ENCODE measurements around the gene SH2D7. TPM values are rescaled to one million over a fixed set of nuclear protein-coding genes. Genes with fewer than 3 reads are reported as not detected.
A peak's percentile ranks its signal among the peaks of the same experiment; 100 is the strongest.

SH2D7 gene
- polyA plus RNA-seq, 2 of the 4 experiments (the other 2 are of a cell fraction), result not detected

DNA sequence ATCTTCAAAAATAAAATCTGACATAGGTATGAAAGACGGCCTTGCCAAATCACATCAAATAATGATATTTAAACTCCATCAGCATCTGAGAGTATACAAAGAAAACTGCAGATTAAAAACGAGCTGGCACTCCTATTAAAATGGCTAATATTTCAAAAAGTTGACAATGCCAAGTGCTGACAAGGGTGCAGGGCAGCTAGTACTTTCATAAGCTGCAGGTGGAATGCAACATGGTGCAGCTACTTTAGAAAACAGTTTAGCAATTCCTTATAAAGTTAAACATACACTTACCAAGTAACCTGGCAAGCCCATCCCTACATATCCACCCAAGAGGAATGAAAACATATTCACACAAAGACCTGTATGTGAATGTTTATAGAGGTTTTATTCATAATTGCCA, 37.8 kb upstream of the SH2D7 start:
- ATAC-seq, result no peak
- ChIA-PET POLR2A (no interaction called here), CTCF (interaction anchor here (0.8 to 1.7 kb wide), 6 partner anchors 18 to 141 kb away, joined by 3 to 8 read pairs (median 4); no protein-coding TSS in a partner anchor)
- TF ChIP-seq POLR2AphosphoS2 (conservative IDR thresholded peaks at IDR 0.05; ENCODE audit: low read length) (no peak), FOXS1 (CRISPR knock-in tag; IDR thresholded peaks at IDR 0.05) (no peak), BHLHE40 (IDR thresholded peaks at IDR 0.05; ENCODE audit: low read depth, low read length) (no peak), CHD4 (IDR thresholded peaks at IDR 0.05; ENCODE audit: borderline replicate concordance) (no peak), HOXB13 (CRISPR knock-in tag; IDR thresholded peaks at IDR 0.05; ENCODE audit: low read depth) (no peak), KDM5A (IDR thresholded peaks at IDR 0.05) (no peak), NR3C1 (IDR thresholded peaks at IDR 0.05) (no peak), CHD2 (IDR thresholded peaks at IDR 0.05; ENCODE audit: low read length, partially characterized antibody) (no peak), GATA3 (IDR thresholded peaks at IDR 0.05; ENCODE audit: borderline replicate concordance) (no peak), ZSCAN20 (CRISPR knock-in tag; IDR thresholded peaks at IDR 0.05) (no peak), NPAS2 (CRISPR knock-in tag; IDR thresholded peaks at IDR 0.05; ENCODE audit: borderline replicate concordance) (no peak), SMC3 (IDR thresholded peaks at IDR 0.05) (no peak), EHF (CRISPR knock-in tag; IDR thresholded peaks at IDR 0.05) (no peak), ZC3H11A (IDR thresholded peaks at IDR 0.05) (no peak), JUN (IDR thresholded peaks at IDR 0.05) (no peak), HDAC2 (IDR thresholded peaks at IDR 0.05) (no peak), SREBF2 (IDR thresholded peaks at IDR 0.05) (no peak), CBX8 (IDR thresholded peaks at IDR 0.05) (no peak), CBX2 (IDR thresholded peaks at IDR 0.05; ENCODE audit: borderline replicate concordance, low read depth) (no peak)
- TF ChIP-seq, protein P1, sequence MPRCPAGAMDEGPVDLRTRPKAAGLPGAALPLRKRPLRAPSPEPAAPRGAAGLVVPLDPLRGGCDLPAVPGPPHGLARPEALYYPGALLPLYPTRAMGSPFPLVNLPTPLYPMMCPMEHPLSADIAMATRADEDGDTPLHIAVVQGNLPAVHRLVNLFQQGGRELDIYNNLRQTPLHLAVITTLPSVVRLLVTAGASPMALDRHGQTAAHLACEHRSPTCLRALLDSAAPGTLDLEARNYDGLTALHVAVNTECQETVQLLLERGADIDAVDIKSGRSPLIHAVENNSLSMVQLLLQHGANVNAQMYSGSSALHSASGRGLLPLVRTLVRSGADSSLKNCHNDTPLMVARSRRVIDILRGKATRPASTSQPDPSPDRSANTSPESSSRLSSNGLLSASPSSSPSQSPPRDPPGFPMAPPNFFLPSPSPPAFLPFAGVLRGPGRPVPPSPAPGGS (IDR thresholded peaks at IDR 0.05), result no peak
- Histone ChIP-seq H3K4me2 (no peak overlapping the region), H3K9me3 (no peaks in the 10 kb centered on the region), H3K27ac (no peak overlapping the region), H3K4me3 (no peak overlapping the region), H3K4me1 (peaks cover 48% of the 10 kb centered on the region)
- FAIRE-seq, result no peak
- 46% methylated on average over 2 of the region's 2 CpGs for WGBS (ENCODE audit: missing lambda C conversion rate)
- no peak for DNase-seq (ENCODE audit: low read depth in 1 of 2, low spot score in 1 of 2)

DNA sequence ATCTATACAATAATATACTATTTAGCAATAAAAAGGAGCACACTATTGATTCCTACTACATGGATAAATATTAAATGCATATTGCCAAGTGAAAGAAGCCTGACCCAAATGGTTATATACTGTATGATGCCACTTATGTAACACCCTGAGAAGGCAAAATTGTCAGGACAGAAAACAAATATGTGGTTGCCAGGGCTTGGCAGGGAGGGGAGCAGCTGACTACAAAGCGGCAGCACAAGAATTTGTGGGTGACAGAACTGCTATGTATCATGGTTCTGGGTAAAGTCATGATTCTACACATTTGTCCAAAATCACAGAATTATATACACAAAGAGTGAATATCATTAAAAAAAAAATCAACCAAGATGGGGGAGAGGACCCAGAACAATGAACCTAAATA, 37.4 kb upstream of the SH2D7 start:
- Histone ChIP-seq H3K4me1 (peaks cover 48% of the 10 kb centered on the region), H3K4me3 (no peak overlapping the region), H3K27ac (no peak overlapping the region), H3K4me2 (no peak overlapping the region), H3K9me3 (no peaks in the 10 kb centered on the region)
- FAIRE-seq (no peak), DNase-seq (ENCODE audit: low read depth in 1 of 2, low spot score in 1 of 2) (no peak), ATAC-seq (no peak)
- WGBS (ENCODE audit: missing lambda C conversion rate), result 89% methylated on average over 1 of the region's 1 CpG
- TF ChIP-seq NR3C1 (IDR thresholded peaks at IDR 0.05), result no peak
- no peak for TF ChIP-seq JUN (IDR thresholded peaks at IDR 0.05)
- CTCF ChIA-PET, result interaction anchor here (0.8 to 1.7 kb wide), 4 partner anchors 19 to 95 kb away, joined by 3 to 8 read pairs (median 5); no protein-coding TSS in a partner anchor
- POLR2A ChIA-PET, result no interaction called here

DNA sequence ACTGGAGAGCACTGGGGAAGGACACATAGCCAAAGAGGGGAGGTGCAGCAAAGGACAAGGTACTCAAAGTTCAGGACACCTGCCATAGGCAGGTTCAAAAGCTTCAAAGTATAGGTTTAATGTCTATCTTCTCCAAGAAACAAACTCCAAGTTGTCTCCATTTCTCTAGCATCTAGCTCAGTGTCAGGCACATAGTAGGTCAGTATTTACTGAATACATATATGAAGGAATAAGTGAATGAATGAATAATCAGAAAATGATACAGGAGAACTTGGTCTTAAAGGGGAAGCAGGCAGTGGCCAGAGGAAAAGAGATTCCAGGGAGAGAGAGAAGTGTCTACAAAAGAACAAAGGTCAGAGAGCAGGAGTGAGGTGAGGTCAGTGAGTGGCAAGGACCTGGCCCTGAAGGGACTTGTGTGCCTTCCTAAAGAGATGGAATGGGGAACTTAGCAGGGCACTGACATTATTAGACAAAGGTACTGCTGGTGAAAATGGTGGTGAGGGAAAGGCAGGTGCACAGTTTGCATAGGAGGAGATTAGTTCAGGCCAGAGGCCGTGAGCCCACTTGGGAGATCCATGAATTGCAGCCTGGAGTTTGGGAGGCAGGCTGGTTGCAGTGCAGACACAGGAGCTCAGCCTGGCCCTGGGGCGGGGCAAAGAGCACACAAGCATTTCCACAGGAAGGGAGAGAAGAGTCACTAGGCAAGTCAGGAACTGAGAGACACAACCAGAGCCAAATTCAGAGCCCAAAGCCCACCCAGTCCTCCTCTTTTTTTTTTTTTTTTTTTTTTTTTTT, 36.2 kb upstream of the SH2D7 start:
- peak overlapping the region; percentile 37 to 78 for H3K27ac ChIP-seq
- no peak overlapping the region for H3K4me3 ChIP-seq
- ATAC-seq, result peak; percentile 80 to 86
- peak overlapping the region; percentile 60 for H3K4me2 ChIP-seq
- DNase-seq (ENCODE audit: low read depth in 1 of 2, low spot score in 1 of 2), result peak in 1 of 2 experiments; percentile 36
- no peak for FAIRE-seq
- H3K9me3 ChIP-seq, result no peaks in the 10 kb centered on the region
- POLR2A ChIA-PET, result no interaction called here
- 44% methylated on average over 2 of the region's 2 CpGs for WGBS (ENCODE audit: missing lambda C conversion rate)
- H3K4me1 ChIP-seq, result peaks cover 48% of the 10 kb centered on the region
- CTCF ChIA-PET, result interaction anchor here (1.3 to 1.6 kb wide), 4 partner anchors 13 to 52 kb away, joined by 3 to 5 read pairs (median 4); no protein-coding TSS in a partner anchor
- TF ChIP-seq MAFK (IDR thresholded peaks at IDR 0.05; ENCODE audit: partially characterized antibody) (no peak), NR3C1 (IDR thresholded peaks at IDR 0.05) (no peak), BHLHE40 (IDR thresholded peaks at IDR 0.05; ENCODE audit: low read depth, low read length) (no peak), MYC (IDR thresholded peaks at IDR 0.05; ENCODE audit: borderline replicate concordance, low read length) (no peak), RCOR1 (IDR thresholded peaks at IDR 0.05; ENCODE audit: low read depth, low read length) (no peak), HOXA7 (CRISPR knock-in tag; IDR thresholded peaks at IDR 0.05) (no peak), RAD21 (conservative IDR thresholded peaks at IDR 0.05 in 1 of 2, IDR thresholded peaks at IDR 0.05 in 1 of 2) (no peak), ESRRA (IDR thresholded peaks at IDR 0.05; ENCODE audit: borderline replicate concordance, low read length) (no peak), CBX8 (IDR thresholded peaks at IDR 0.05) (no peak)
- TF ChIP-seq, protein P2, sequence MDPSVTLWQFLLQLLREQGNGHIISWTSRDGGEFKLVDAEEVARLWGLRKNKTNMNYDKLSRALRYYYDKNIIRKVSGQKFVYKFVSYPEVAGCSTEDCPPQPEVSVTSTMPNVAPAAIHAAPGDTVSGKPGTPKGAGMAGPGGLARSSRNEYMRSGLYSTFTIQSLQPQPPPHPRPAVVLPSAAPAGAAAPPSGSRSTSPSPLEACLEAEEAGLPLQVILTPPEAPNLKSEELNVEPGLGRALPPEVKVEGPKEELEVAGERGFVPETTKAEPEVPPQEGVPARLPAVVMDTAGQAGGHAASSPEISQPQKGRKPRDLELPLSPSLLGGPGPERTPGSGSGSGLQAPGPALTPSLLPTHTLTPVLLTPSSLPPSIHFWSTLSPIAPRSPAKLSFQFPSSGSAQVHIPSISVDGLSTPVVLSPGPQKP (IDR thresholded peaks at IDR 0.05; ENCODE audit: low read depth, low read length), result no peak
- TF ChIP-seq, protein P3, sequence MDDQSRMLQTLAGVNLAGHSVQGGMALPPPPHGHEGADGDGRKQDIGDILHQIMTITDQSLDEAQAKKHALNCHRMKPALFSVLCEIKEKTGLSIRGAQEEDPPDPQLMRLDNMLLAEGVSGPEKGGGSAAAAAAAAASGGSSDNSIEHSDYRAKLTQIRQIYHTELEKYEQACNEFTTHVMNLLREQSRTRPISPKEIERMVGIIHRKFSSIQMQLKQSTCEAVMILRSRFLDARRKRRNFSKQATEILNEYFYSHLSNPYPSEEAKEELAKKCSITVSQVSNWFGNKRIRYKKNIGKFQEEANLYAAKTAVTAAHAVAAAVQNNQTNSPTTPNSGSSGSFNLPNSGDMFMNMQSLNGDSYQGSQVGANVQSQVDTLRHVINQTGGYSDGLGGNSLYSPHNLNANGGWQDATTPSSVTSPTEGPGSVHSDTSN (IDR thresholded peaks at IDR 0.05), result no peak

Measured in A549 (cell line).